HG03354 (cell line): ENCODE results near the gene ZDHHC24.
"Not testable (repeated sequence)": the region's sequence is repeated elsewhere in the genome, so short reads cannot be mapped to it uniquely, and the experiment has no call there.

Source experiments
- ATAC-seq: cut with Tn5 transposase; IDR thresholded peaks from one replicate; pipeline ENCODE4 v1.9.1; 2021; ENCODE audit warnings: mild to moderate bottlenecking; ENCODE audit not compliant: unreplicated experiment, poor library complexity, severe bottlenecking

Gene ZDHHC24, protein sequence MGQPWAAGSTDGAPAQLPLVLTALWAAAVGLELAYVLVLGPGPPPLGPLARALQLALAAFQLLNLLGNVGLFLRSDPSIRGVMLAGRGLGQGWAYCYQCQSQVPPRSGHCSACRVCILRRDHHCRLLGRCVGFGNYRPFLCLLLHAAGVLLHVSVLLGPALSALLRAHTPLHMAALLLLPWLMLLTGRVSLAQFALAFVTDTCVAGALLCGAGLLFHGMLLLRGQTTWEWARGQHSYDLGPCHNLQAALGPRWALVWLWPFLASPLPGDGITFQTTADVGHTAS

DNA sequence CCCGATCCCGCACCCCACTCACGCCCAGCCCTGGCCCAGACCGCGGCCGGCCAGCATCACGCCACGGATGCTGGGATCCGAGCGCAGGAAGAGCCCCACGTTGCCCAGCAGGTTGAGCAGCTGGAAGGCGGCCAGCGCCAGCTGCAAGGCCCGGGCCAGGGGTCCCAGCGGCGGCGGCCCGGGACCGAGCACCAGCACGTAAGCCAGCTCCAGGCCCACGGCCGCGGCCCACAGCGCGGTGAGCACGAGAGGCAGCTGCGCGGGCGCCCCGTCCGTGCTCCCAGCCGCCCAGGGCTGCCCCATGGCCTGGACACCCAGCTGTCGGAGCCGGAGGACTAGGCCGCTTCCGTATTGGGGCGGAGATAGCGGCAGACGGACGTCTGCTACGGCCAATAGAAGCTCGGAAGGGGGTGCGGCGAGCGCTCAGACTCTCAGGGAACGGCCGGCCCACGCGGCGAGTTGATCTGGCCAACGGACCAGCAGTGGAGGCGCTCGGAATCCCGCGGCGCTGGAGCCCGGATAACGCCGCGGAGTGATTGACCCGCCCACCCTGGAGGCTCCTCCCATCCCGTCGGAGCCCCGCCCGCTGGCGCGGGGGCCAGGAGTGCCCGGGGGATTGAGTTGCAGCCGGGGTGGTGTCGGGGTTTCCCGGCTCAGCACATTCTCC, at the start of gene ZDHHC24:
ZDHHC24 (minus strand) TSS at position 348 of the 667 bp plus-strand sequence; CDS start at position 303, 45 bp downstream.
- peak; percentile 92 for ATAC-seq

DNA sequence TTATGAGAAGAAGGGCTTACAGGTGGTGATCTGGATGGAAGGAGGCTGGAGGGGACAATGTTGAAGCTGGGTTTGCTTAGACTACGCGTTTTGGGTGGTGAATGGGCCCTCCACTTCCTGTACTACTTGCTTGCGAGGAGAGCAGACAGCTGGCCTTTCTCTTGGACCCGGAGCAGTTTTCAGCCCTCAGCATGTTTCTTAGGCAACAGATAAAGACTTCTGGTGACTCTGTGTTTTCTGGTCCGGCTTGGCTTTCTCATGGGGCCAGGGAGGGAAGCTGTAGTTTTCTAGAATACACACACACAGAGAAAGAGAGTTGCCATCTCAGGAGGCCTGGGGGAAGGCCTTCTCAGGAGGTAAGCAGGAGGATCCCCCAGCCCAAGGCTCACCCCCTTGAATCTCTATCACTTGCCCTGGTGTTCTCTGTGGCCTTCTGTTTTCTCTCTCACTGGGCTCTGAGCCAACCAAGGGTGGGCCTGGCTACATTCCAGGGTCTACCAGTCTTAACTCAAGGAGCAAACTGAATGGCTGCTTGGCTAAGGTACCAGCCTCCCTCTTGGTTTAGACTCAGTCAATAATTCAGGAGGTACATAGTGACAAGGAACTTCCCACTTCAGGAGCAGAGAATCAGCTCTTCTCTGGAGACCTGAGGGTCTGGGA, 49.5 kb upstream of the ZDHHC24 start:
- no peak for ATAC-seq

DNA sequence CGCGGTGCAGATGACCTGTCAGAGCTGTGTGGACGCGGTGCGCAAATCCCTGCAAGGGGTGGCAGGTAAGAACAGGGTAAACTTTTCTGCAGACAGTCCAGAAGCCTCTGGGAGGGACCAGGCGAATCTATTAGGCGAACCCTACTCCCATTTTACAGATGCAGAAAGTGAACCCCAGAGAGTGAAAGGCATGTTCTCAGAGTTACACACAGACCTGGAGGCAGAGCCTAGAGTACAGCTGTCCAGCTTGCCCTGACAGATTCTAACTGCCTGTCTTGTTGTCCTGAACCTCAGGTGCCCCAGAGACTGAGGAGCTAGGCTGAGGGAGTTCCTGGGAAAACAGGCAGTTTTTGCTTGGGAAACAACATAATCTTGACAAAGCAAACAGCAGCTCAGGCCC, 47.8 kb upstream of the ZDHHC24 start:
- ATAC-seq, result no peak

DNA sequence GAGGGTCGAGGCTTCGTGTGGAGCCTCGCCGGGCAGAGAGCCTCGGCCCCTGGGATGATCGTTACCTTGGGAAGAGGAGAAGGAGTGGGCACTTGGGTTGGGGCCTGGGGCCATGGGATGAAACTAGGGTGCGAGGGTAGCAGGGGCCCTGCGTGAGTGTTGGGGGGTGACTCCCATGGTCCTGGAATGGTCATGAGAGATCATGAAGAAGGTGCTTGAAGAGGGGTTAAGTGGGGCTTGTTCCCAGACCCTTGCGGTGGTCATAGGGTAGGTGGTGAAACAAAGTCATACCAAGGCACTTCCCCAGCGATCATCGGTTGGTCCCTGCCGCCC, 47.4 kb upstream of the ZDHHC24 start:
- no peak for ATAC-seq

DNA sequence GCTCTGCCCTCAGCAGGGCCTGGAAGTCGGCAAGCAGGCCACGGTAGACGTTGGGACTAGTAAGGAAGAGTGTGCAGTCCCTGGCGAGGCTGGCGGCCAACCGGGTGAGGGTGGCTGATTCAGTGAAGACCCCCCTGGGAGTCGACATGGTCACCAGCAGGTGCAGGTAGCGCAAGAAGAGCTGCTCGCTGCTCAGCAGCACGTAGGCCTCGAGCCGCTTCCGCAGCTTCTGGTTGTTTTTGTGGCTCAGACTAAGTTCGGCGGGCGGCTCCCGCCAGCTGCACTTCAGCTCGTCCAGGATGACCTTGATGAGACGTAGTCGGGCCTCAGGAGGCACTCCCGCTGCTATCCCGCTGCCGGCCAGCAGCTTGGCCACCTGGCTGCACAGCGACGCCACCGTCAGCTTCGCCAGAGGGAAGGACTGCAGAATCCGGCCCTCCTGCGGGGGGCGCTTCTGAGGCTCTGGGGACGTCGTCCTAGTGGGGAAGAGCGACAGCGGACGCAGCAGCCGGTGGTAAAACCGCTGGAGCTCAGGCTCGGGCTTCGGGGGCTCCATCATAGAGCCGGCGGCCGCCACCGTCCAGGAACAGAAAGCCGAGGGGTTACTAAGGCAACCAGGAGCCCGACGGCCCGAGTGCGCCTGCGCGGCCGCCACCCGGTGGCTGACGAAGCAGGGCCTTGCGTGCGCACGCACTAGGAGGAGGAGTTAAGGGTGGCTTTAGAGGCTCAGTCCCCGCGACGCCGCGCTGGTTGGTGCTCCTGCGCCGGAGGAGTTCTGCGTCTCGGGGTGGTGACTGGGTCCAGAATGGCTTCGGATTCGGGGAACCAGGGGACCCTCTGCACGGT, 46.8 kb upstream of the ZDHHC24 start, which contains the start of the genes CCDC87 and CCS:
CCDC87 (minus strand) TSS at position 607 of the 846 bp plus-strand sequence; CDS start at position 559, 48 bp downstream.
CCS (plus strand) TSS at position 729 of the 846 bp plus-strand sequence; CDS start at position 806, 77 bp downstream.
- peak; percentile 94 for ATAC-seq

DNA sequence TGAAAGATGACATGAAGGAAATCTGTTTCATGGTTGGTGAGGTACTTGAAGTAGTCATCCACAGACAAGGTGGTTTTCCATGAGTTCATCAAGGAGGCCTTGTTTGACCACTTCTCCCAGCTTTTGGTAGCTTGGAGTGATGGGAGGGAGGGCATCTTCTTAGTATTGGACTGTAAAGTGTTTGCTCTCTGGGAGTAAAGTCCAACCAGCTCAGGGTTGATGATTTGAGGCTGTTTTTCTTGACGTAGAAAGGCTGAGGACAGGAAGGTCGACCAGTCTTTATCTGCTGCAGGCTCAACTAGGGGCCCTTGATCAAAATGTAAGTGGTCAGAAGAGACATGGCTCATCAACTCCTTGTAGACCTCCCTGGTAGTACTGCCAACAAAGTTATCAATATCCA, 45.3 kb upstream of the ZDHHC24 start:
- ATAC-seq, result no peak

DNA sequence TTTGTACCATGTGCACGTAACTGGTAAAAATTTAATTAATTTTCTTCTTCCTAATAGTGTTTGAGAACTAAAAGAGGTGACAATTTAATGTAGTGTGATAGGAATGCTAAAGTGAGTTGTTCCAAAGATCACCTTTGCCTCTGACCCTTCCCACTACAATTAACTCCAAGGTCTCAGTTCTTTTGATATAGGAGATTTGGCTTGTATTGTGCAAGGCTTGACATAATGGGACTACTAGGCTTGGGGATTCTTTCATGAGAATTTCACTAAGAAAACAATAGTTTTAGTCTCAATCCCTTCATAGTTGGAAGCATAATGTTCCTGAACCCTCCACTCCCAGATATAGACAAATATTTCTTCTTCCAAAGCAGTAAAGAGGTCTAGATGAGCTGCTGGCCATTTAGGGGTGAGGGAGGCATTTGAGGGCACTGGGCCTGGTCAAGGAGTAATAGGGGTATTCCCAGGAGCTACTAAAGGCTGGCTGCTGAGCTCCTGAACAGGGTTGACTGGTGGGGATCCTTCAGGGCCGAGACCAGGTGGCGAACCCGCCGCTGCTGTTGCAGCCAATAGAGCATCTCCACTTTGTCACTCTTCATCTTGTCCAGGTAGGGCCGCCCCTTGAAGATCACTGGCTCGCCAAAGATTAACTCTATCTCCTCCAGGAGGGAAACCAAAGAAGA, 44.3 kb upstream of the ZDHHC24 start:
- no peak for ATAC-seq

DNA sequence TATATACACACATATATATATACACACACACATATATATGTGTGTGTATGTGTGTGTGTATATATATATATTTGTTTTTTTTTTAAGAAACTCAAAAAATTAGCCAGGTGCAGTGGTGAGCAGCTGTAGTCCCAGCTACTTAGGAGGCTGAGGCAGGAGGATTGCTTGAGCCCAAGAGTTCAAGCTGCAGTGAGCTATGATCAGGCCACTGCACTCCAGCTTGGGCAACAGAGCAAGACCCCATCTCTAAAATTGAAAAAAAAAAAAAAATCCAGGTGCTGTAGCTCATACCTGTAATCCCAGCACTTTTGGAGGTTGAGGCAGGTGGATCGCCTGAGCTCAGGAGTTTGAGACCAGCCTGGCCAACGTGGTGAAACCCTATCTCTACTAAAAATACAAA, 43.5 kb upstream of the ZDHHC24 start:
- ATAC-seq, result not testable (repeated sequence)

DNA sequence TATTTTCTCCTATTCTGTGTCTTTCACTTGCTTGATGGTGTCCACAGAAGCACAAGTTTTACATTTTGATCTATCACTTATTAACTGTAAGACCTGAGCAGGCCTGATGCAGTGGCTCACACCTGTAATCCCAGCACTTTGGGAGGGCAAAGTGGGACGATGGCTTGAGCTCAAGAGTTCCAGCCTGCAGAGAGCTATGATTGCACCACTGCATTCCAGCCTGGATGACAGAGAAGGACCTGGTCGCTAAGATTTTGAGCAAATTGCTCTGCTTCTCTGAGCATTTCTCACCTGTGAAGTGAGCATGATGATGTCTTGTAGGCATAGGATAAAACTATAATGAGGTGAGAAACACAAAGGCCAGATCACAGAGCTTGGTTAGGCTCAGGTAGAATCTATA, 40.3 kb upstream of the ZDHHC24 start:
- ATAC-seq, result no peak

DNA sequence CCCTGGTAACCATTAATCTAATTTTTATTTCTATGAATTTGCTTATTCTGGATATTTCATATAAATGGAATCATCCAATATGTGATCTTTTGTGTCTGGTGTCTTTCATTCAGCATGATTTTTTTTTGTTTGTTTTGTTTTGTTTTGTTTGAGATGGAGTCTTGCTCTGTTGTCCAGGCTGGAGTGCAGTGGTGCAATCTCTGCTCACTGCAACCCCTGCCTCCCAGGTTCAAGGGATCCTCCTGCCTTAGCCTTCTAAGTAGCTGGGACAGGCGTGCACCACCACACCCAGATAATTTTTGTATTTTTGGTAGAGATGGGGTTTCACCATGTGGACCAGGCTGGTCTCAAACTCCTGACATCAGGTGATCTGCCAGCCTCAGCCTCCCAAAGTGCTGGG, 39.6 kb upstream of the ZDHHC24 start:
- not testable (repeated sequence) for ATAC-seq

DNA sequence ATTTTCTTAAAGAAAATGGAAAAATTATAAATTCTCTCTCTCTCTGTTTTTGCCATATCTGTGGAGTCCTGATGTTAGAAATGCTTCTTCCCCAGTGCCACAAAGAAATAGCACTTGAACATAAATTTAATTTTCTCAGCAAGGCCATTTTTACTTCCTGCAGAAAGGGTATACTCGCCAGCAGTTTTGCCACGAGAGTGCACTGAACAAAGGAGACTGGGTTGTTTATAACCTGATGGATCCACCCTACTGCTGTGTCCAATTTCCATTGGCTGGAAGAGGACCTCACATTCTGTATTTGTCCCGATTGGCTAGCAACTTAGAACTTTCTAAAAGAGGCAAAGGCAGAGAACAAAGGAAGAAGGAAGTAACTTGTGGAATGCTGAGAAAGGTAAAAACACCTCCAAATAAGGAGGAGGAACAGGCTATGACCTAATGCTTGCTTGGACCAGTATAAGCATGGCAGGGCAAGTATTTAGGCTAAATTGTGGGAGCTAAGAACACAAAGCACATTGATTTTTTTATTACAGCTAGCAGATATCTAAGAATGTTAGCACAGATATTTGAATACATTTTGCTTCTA, 36.8 kb upstream of the ZDHHC24 start:
- ATAC-seq, result not testable (repeated sequence)

DNA sequence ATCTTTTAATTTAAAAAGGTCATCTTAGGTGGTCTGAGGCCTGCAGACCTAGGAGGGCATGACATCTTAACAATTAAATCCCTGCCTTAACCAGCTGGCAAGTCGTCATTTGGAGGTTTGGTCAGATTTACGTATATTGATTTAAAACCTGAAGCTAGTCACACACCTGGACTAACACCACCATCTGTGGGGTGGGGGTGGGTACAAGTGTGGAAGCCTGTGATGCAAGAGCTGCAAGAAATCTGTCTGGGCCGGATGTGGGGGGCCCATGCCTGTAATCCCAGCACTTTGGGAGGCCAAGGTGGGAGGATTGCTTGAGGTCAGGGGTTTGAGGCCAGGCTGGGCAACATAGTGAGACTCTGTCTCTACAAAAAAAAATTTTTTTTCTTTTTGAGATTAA, 35.4 kb upstream of the ZDHHC24 start:
- no peak for ATAC-seq

DNA sequence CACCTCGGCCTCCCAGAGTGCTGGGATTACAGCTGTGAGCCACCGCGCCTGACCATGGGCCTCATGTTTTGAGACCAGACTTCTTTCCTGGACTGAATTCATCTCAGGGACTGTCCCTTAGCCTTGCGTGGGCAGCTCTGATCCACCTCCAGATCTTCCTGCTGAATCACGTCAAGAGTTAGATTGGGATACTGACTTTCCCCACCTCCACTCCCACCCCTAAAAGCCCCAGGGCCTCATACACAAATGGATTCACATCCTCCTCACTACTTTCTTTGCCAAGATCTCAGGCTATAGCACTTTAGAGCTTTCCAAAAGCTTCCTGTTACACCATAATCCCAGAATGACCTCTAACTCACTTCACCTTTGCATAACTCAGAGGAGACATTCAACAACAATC, 35.0 kb upstream of the ZDHHC24 start:
- ATAC-seq, result no peak

DNA sequence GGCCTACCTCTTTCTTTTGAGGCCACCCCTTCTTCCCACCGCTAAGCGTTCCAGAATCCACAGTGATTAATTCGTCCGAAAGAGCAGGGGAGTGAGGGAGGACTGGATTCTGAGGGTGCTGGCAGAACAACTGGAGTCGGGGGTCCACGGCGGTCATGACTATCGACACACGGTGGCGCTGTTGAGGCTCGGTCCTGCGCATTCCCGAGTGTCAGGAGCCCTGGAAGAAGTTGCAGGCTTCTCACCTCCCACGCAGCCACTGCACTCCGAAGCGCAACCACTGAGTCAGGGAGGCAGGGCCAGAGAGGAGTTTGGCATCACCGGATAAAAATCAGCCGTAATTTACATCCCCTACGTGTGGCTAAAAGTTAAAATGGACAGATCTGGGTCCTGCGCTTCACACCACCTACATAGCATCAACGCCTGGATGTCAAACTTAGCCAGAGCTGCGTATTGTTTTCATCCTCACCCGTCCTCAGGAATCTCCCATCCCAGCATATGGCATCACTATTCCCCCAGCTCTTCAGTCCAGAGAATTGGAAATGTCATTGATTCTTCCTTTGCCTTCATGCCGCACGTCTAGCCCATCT, 33.3 kb upstream of the ZDHHC24 start:
- no peak for ATAC-seq

DNA sequence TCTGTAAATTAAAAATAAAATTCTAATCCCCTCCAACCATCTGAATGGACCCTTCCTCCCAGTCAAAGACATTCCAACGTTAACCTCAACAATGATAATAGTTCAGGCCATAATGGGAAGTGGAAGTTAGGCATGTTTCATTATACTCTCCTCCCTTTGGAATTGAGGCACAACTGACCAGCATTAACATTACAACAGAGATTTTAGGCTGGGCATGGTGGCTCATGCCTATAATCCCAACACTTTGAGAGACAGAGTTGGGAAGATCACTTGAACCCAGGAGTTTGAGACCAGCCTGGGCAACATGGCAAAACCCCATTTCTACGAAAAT, 25.0 kb upstream of the ZDHHC24 start:
- no peak for ATAC-seq

DNA sequence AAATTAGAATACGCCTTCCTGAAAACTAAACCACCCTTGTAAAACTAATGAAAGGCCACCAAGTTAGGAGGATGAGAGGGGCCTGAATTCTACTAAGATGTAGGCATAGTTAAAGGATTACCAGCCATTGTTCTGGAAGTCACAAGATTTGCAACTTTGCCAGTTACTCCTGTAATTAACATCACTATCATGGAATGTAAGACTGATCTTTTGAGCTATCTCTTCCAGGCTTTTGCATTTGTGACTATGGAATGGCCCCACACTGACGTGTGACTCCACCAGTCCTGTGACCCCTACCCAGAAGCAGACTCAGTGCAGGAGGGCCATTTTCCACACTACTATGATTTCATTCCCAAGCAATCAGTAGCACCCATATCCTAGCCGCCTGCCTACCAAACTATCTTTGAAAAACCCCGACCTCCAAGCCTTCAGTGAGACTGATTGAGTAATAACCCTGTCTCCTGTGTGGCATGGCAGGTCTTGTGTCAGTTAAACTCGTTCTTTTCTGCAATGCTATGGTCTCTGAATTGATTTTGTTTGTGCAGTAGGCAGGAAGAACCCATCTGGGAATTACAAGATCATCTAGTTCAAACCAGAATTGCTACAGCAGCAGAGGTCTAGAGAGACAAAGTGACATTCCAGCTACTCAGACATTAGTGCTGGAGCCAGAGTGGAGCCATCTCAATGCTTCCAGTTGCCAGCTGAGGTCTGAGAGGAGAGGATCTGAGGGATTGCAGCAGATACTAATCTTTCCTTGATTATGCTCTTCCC, 24.4 kb upstream of the ZDHHC24 start:
- no peak for ATAC-seq

DNA sequence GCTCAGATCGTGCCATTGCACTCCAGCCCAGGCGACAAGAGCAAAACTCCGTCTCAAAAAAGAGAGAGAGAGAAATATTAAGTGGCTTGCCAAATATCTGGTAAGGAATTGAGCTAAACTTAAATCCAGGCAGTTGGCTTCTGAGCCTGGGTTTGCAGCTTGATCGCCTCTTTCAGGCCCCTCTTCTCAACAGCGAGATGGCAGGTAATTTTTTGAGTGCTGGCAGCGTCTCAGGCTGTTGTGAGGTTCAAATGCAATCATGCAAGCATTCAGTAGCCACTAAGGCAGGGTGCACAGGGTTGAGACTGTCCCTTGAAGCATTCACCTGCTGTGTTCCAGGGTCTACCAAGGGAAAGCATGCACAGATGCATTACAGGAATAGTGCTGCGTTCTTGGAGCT, 23.2 kb upstream of the ZDHHC24 start:
- ATAC-seq, result no peak
